ENCODE data around the gene SMIM35. TPM values are rescaled to one million over a fixed set of nuclear protein-coding genes. Genes with fewer than 3 reads are reported as not detected.

Gene SMIM35
- total RNA-seq, 1 donor from 2014 or later = not detected

GRCh38 chr11:118057251-118058145 lies 29.3 kb downstream of the SMIM35 start:
- DNase-seq (ENCODE audit: low read depth) = no peak

DNA sequence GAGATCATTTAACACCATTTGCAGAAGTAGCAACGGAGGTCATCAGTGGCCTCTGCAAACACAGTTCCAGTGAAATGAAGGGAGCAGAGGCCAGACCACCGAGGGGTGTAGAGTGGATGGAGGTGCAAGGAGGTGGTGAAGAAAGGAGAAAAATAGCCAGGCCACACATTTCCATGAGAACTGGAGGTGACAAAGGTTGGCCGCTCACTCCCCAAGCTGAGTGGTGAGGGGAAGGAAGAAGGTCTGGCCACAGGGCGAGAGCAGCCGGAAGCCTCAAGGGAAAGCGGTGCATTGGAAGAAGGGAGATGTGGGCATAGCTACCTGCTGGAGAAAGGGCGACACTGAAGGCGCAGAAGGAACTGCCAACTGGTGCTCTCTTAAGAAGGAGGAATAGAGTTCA lies 30.0 kb downstream of the SMIM35 start:
- no peak for DNase-seq (ENCODE audit: low read depth)

DNA sequence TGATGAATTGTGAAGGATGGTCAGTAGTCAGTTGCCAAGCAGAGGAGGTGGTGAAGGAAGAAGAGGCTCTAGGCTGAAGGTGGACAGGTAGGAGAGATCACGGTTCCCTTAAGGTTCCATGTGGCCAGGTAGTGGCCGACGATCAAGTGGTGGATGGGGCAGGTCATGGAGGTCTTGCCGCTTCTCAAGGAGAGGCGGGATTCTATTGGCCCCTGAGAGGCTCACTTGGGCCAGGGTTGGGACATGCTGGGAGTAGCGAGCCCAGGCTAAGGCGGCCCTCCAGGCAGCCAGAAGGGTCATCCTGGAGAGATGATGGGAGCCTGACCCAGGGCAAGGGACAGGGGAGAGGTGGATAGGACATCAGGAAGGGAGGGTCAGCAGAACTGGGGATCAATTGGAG lies 30.8 kb downstream of the SMIM35 start:
- no peak for DNase-seq (ENCODE audit: low read depth)

DNA sequence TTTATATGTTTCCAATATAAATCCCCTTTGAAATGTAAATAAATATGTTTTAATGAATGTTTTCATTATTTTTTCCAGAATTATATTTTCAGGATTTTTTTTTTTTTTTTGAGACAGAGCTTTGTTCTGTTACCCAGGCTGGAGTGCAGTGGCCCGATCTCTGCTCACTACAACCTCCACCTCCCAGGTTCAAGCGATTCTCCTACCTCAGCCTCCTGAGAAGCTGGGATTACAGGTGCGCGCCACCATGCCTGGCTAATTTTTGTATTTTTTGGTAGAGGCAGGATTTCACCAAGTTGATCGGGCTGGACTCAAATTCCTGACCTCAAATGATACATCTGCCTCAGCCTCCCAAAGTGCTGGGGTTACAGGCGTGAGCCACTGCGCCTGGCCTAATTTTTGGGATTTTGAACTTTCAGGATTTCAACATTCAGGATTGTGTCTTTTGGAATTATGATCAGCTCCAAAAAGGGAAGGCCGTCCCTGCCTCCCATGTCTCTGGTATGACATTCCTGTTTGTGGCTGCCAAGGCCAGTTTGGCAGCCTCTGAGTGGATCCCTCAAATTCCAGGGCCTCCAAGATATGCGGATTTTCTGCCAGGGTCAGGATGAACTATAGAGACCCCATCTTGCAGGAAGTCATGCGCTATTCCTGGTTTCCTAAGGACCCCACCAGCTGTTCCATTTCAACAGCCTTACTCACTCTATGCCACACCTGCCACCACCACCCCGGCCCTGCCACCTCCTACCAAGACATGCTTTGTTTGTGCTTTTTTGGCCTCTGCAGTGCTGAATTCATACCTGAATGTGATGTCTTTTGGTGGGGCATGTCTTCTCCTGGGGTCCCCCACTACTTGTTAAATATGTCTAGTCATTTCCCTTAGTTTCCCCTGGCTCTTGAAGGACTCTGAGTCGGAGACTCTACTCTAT lies 31.8 kb downstream of the SMIM35 start:
- no peak for DNase-seq (ENCODE audit: low read depth)

- DNase-seq (ENCODE audit: low read depth) = no peak
These were observed 34.1 kb downstream of the SMIM35 start for GRCh38 chr11:118052581-118053206.

DNA sequence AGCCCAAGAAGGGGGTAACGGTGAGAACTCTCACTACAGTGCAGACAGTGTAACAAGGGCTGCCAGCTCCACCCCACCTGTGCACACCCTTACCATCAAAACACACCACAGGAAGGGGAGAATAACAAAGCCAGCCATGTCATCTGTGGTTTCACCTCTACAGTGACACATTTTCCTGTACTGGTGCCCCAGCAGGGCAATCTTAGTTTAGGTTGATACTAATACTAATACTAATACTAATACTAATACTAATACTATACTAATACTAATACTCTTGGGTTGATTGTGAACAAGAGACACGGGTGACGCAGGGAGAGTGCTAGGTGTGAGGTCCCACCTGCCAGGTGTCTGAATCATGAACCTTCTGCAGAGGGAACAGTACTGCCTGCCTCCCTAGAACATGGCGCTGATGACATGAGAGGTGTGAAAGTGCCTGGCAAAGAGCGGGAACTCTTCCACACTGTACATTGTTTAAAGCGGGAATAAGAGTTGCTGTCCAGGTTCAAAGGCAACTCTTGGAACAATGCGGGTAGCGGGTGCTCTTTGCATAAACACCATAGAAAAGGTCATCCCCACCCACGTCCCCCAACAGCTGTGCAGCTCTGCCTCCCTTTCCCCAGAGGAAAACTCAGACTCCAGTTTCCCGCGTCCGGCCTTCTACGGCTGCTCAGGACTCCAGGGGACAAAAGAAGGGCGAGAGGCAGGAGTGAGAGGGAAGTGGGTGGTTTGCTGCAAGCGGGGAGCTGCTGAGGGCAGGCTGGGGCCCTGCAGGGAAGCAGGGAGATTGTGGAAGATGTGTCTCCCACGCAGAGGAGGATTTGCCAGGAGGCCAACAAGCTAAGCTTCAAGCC lies 34.9 kb downstream of the SMIM35 start:
- DNase-seq (ENCODE audit: low read depth) = no peak

- DNase-seq (ENCODE audit: low read depth) = no peak
These were observed 35.6 kb downstream of the SMIM35 start for GRCh38 chr11:118051136-118051610.

- DNase-seq (ENCODE audit: low read depth) = no peak
These were observed 36.4 kb downstream of the SMIM35 start for GRCh38 chr11:118050208-118050891.

DNA sequence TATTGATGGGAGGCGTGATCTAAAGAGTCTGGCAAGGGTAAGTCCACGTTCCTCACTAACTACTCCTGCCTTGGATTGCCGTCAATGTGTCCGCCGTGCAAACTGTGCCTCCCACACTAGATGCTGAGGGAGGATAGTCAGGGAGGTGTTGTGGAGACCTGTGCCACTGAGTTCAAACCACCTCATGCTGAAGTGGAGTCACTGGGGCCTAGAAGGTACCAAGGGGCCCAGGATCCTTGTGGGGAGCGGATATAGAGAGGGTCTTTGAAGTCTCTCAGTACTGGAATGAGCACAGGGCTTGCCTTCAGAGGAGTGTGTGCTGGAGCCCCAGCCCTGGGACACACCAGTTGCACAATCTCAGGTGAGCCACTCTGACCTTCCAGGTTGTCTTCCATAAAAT lies 37.0 kb downstream of the SMIM35 start:
- no peak for DNase-seq (ENCODE audit: low read depth)

GRCh38 chr11:118048472-118049370 lies 38.0 kb downstream of the SMIM35 start:
- DNase-seq (ENCODE audit: low read depth) = no peak

DNA sequence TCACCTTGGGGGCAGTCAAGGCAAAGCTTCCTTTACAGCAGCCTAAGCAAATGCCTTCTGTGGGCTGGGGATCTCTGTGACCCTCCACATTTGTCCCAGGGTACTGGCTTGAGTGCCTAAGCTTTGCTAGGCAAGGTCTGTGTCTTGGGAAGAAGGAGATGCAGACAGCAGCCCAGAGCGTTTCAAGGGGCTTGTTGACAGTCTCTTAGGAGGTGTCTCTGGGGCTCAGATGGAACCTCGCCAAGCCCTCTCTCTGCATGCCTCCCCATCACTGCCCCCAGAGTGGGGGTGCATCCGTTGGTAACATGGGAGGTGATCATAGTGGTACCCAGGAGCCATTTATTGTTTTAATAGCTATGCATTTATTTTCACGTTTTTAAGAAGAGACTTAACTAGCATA lies 39.0 kb downstream of the SMIM35 start:
- no peak for DNase-seq (ENCODE audit: low read depth)

DNA sequence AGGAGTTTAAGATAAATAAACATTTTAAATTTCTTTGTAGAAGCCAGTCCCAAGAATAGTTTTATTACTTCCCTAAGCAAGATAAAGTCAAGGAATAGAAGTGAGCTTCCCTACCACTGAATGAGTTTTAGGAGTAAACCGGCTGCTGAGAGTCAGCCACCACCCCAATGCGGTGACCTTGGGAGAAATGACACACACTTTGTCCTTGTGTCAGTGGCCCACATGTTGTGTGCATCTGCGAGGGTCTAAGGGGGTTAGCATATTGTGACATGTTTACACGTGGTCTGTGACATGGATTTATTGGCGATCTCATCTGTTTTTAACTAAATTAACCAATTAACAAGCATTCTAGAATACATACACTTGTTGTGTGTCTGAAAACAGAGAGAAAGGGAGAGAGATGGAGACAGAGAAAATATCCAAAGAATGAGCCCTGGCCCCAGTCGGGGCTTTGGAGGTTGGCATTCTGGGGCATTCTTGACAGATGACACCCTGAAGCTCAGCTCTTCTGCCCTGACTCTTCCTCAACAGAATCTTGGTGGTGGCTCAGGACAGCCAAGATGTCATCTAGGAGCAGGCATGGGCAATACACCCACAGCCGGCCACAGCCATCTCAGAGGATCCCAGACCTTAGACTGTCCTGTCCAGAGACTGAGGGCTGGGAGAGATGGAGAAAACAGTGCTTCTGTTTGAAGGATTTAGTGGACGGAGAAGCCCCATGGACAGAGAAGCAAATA lies 39.6 kb downstream of the SMIM35 start:
- no peak for DNase-seq (ENCODE audit: low read depth)

GRCh38 chr11:118046051-118046963 lies 40.5 kb downstream of the SMIM35 start:
- DNase-seq (ENCODE audit: low read depth) = no peak

- no peak for DNase-seq (ENCODE audit: low read depth)
These were observed 41.6 kb downstream of the SMIM35 start for GRCh38 chr11:118045191-118045590.

DNA sequence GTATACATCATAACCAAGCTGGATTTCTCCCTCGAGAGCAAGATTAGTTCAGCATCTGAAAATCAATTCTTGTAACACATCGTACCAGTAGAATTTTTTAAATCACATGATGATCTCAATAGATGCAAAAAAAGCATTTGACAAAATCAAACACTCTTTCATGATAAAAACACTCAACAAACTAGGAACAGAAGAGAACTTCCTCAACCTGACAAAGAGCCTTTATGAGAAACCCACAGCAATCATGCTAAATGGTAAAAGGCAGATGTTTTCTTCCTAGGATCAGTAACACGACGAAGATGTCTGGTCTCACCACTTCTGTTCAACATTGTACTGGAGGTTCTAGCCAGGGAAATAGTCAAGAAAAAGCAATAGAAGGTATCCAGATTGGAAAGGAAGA lies 44.0 kb downstream of the SMIM35 start:
- no peak for DNase-seq (ENCODE audit: low read depth)

DNA sequence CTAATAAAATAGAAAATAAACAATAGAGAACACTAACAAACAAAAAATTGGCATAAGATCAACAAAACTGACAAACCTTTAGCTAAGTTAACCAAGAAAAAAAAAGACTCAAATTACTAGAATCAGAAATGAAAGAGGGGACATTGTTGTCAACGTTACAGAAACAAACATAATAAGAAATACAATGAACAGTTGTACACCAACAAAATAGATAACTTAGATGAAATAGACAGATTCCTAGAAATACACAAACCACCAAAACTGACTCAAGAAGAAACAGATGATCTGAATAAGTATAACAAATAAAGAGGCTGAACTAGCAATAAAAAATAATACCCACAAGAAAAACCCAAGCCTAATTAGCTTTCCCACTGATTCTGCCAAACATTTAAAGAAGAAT lies 44.6 kb downstream of the SMIM35 start:
- no peak for DNase-seq (ENCODE audit: low read depth)

GRCh38 chr11:118033443-118033842 lies 53.3 kb downstream of the SMIM35 start:
- DNase-seq (ENCODE audit: low read depth) = no peak

- DNase-seq (ENCODE audit: low read depth) = no peak
These were observed 58.1 kb downstream of the SMIM35 start for GRCh38 chr11:118028626-118029025.
